GM10266 (cell line): ENCODE results near the gene UBA3.

Source experiments
- DNase-seq: peaks from one replicate; pipeline ENCODE4 v3.0.0; 2012; ENCODE audit errors: extremely low spot score
- CTCF ChIP-seq: IDR thresholded peaks from 2 replicates; pipeline ENCODE4 v1.5.1; 2012; ENCODE audit warnings: mild to moderate bottlenecking, low read depth; ENCODE audit not compliant: control insufficient read depth, insufficient read depth; ENCODE audit errors: missing control alignments

Gene UBA3

DNA sequence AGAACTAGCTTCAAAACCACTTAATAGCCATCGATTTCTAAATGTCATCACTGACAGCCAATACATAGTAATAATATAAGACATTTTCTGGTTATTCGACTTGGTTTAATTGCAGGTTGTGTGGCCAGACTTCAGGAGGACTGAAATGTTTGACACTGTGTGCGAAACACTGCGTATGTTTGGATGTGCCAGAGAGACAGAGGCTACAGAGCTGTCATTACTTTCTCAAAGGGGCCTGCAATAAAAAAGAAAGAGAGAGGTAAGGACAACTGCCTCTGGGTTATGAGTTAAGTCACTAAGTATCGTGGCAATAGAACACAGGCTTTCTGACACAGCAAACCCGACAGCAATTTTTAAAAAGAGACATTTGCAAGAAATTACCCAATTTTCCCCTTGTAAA lies 41.3 kb upstream of the UBA3 start:
- no peak for DNase-seq
- TF ChIP-seq CTCF: no peak

GRCh38 chr3:69120879-69121464 lies 40.8 kb upstream of the UBA3 start:
- DNase-seq: peak; percentile 40
- TF ChIP-seq CTCF: peak; percentile 84

DNA sequence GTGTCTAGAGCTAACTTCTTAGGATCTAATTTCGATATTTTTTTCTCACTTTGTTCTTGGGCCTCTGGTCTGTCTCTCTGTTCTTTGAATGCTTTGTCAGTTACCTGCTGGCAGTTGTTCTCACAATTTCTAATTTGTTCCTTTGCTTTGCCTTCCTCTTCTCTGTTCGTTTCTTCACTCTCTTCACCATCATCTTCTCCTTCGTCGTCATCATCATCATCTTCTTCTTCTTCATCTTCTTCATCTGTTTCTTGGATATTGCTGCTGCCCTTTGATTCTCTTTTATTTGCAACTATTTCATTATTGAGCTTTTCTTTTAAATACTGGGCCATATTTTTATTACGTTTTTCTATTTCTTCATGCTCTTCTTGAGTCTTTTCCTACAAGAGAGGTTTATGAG lies 39.5 kb upstream of the UBA3 start:
- TF ChIP-seq CTCF: no peak
- DNase-seq: no peak

- no peak for DNase-seq
- no peak for TF ChIP-seq CTCF
Measured at GRCh38 chr3:69119138-69119537, 39.0 kb upstream of the UBA3 start.

DNA sequence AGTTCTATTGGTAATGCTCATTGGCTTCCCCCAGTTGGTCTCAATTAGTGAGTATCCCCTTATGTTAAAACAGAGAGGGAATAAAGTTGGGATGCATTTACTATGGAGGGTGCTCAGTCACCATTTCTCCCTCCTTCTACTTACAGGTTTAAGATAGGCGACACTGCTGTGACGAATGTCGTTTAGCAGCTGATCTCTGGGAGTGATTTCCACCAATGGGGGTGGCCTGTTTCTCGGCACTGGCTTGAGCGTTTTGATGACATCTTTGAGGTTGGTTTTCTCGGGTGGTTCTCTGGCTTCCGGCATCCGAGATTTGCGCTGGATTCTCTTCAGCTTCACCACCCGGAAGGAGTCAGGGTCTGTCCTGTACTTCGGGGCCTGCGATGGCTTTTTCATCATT lies 38.4 kb upstream of the UBA3 start:
- TF ChIP-seq CTCF: no peak
- DNase-seq: no peak

GRCh38 chr3:69116897-69117296 lies 36.7 kb upstream of the UBA3 start:
- DNase-seq: no peak
- TF ChIP-seq CTCF: no peak

DNA sequence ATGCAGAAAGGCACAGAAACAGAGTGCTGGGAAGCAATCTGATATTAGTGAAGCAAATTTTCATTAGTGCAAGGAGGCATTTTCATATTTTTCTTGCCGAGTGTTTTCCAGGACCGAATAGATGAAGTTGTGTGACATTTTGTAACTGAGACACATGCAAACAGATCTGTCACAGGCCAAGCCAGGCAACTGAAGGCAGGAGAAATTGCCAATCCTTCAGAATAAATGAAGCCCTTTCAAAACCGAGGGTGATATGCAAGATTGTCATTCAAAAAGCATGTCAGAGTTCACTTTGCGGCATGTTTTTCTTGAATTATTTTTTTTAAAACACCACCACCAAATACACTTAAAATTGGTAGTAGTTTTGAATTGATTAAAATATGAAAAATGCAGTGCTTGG lies 36.0 kb upstream of the UBA3 start:
- no peak for TF ChIP-seq CTCF
- no peak for DNase-seq
